ENCODE measurements around the gene RBMS3. TPM values are rescaled to one million over a fixed set of nuclear protein-coding genes. Genes with fewer than 3 reads are reported as not detected.
"Not testable (repeated sequence)": the region's sequence is repeated elsewhere in the genome, so short reads cannot be mapped to it uniquely, and the experiment has no call there.

The RBMS3 gene
- total and polyA plus RNA-seq, 9 donors, result 11.6 to 79.2 (median 63.1) TPM

GRCh38 chr3:29804044-29804443 is 523.2 kb downstream of the RBMS3 start:
- H3K9me3 ChIP-seq, result no peaks in the 10 kb centered on the region

GRCh38 chr3:29805757-29806156 is 524.9 kb downstream of the RBMS3 start:
- H3K27ac ChIP-seq, result no peak overlapping the region
- TF ChIP-seq EP300 (IDR thresholded peaks at IDR 0.05) (no peak), POLR2A (IDR thresholded peaks at IDR 0.05) (no peak)
- WGBS, 3 donors, result 0 to 96% (median 39%) methylated on average over 1 of the region's 1 CpG
- no peak for DNase-seq
- H3K27me3 ChIP-seq, result no peaks in the 10 kb centered on the region
- intact Hi-C loops (cut with DNase I), result no loop called here
- H3K4me3 ChIP-seq, result no peak overlapping the region
- no peaks in the 10 kb centered on the region for H3K9me3 ChIP-seq
- H3K36me3 ChIP-seq, result no peaks in the 10 kb centered on the region
- H3K4me1 ChIP-seq (ENCODE audit: insufficient read depth), result no peaks in the 10 kb centered on the region

More at GRCh38 chr3:29804044-29804443, 523.2 kb downstream of the RBMS3 start:
- no peak for TF ChIP-seq EP300 (IDR thresholded peaks at IDR 0.05)
- no peak for TF ChIP-seq POLR2A (IDR thresholded peaks at IDR 0.05)
- TF ChIP-seq CTCF (IDR thresholded peaks at IDR 0.05), result no peak
- no peaks in the 10 kb centered on the region for H3K4me1 ChIP-seq (ENCODE audit: insufficient read depth)
- intact Hi-C loops (cut with DNase I), result no loop called here
- no peaks in the 10 kb centered on the region for H3K27me3 ChIP-seq
- H3K27ac ChIP-seq, result no peak overlapping the region
- H3K36me3 ChIP-seq, result no peaks in the 10 kb centered on the region
- DNase-seq, result no peak
- no peak overlapping the region for H3K4me3 ChIP-seq

- H3K27ac ChIP-seq; H3K9me3 ChIP-seq; H3K4me3 ChIP-seq; H3K4me1 ChIP-seq (ENCODE audit: insufficient read depth); H3K36me3 ChIP-seq; DNase-seq; H3K27me3 ChIP-seq; intact Hi-C loops (cut with DNase I): not testable (repeated sequence)
- 93 to 97% (median 94%) methylated on average over 3 of the region's 3 CpGs for WGBS, 3 donors
Measured at GRCh38 chr3:29808324-29808723, 527.5 kb downstream of the RBMS3 start.

GRCh38 chr3:29822071-29822470 is 541.2 kb downstream of the RBMS3 start:
- no peak for DNase-seq
- Histone ChIP-seq H3K9me3 (no peaks in the 10 kb centered on the region), H3K36me3 (no peaks in the 10 kb centered on the region), H3K27ac (no peak overlapping the region), H3K27me3 (no peaks in the 10 kb centered on the region), H3K4me1 (ENCODE audit: insufficient read depth) (no peaks in the 10 kb centered on the region), H3K4me3 (no peak overlapping the region)
- TF ChIP-seq EP300 (IDR thresholded peaks at IDR 0.05), result no peak
- no peak for TF ChIP-seq CTCF (IDR thresholded peaks at IDR 0.05)
- TF ChIP-seq POLR2A (IDR thresholded peaks at IDR 0.05), result no peak
- intact Hi-C loops (cut with DNase I), result no loop called here

- Histone ChIP-seq H3K36me3 (no peaks in the 10 kb centered on the region), H3K9me3 (no peaks in the 10 kb centered on the region), H3K4me3 (no peak overlapping the region), H3K4me1 (ENCODE audit: insufficient read depth) (peaks cover 1% of the 10 kb centered on the region), H3K27me3 (no peaks in the 10 kb centered on the region), H3K27ac (no peak overlapping the region)
- TF ChIP-seq CTCF (IDR thresholded peaks at IDR 0.05) (no peak), POLR2A (IDR thresholded peaks at IDR 0.05) (no peak), EP300 (IDR thresholded peaks at IDR 0.05) (no peak)
- no peak for DNase-seq
- intact Hi-C loops (cut with DNase I), result no loop called here
- 90 to 96% (median 91%) methylated on average over 1 of the region's 1 CpG for WGBS, 3 donors
Measured at GRCh38 chr3:29823233-29823632, 542.4 kb downstream of the RBMS3 start.

GRCh38 chr3:29826712-29827111 is 545.8 kb downstream of the RBMS3 start:
- Histone ChIP-seq H3K4me3 (no peak overlapping the region), H3K36me3 (no peaks in the 10 kb centered on the region), H3K4me1 (ENCODE audit: insufficient read depth) (peaks cover 3% of the 10 kb centered on the region), H3K9me3 (no peaks in the 10 kb centered on the region), H3K27me3 (no peaks in the 10 kb centered on the region), H3K27ac (no peak overlapping the region)
- intact Hi-C loops (cut with DNase I), result no loop called here
- no peak for DNase-seq
- TF ChIP-seq EP300 (IDR thresholded peaks at IDR 0.05), result no peak
- TF ChIP-seq POLR2A (IDR thresholded peaks at IDR 0.05), result no peak
- no peak for TF ChIP-seq CTCF (IDR thresholded peaks at IDR 0.05)
